B cell (primary cell): ENCODE data around the gene NUP42. TPM values are rescaled to one million over a fixed set of nuclear protein-coding genes. Genes with fewer than 3 reads are reported as not detected.

ENCODE experiments used
- ATAC-seq: fragments of 200-7000 bp; cut with Tn5 transposase; one replicate; pipeline ENCODE4 v1.10.0; 2021; ENCODE audit warnings: low read depth, mild to moderate bottlenecking, moderate number of reproducible peaks, moderate library complexity
- CTCF ChIA-PET: fragments of 350-600 bp; sonication (Branson Sonifier 250); formaldehyde crosslinking; loops from one replicate; lab custom pipeline; 2021; ENCODE audit warnings: antibody characterized with exemption, inconsistent platforms; lab: Charles Lee
- POLR2A ChIA-PET: fragments of 350-600 bp; sonication (Branson Sonifier 250); formaldehyde crosslinking; loops from one replicate; lab custom pipeline; 2021; ENCODE audit warnings: antibody characterized with exemption; lab: Charles Lee
- DNase-seq: peaks from one replicate; pipeline ENCODE4 v3.0.0; 2013
- H2AFZ ChIP-seq: 2 replicates; pipeline ENCODE4 v1.6.1; 2012; ENCODE audit warnings: mild to moderate bottlenecking, low read depth, low read length; ENCODE audit not compliant: insufficient read depth, poor library complexity, severe bottlenecking
- H3K27ac ChIP-seq, 2 donors: 1 replicate in 1 of 2; 2 replicates in 1 of 2; pipeline ENCODE4 v1.5.1; 2012 to 2013; ENCODE audit warnings: low read length in 2 of 2, mild to moderate bottlenecking in 2 of 2, moderate library complexity in 1 of 2
- H3K27me3 ChIP-seq, 4 experiments: fragments of 200-600 bp in 1 of 4; sonication (generic) in 1 of 4; replicated peaks in 1 of 4; 1 replicate in 2 of 4; 2 replicates in 2 of 4; pipeline versions ENCODE4 v1.6.1 to v1.7.0; 2013 to 2016; ENCODE audit warnings: low read length in 3 of 4, mild to moderate bottlenecking in 2 of 4, mixed read lengths in 1 of 4, moderate library complexity in 1 of 4; ENCODE audit not compliant: insufficient read depth in 4 of 4, control insufficient read depth in 3 of 4; ENCODE audit errors: control extremely low read depth in 1 of 4
- H3K36me3 ChIP-seq, 2 experiments: replicated peaks in 1 of 2; 1 replicate in 1 of 2; 2 replicates in 1 of 2; pipeline versions ENCODE4 v1.6.1 to v1.7.1; 2013; ENCODE audit warnings: low read length in 1 of 2; ENCODE audit not compliant: insufficient read depth in 2 of 2, control insufficient read depth in 1 of 2; ENCODE audit errors: control extremely low read depth in 1 of 2, extremely low read depth in 1 of 2
- H3K4me1 ChIP-seq, 2 donors: fragments of 200-600 bp in 1 of 2; sonication (generic) in 1 of 2; 1 replicate in 1 of 2; 2 replicates in 1 of 2; pipeline versions ENCODE4 v1.5.1 to v1.6.1; 2013 to 2017; ENCODE audit warnings: low read length in 2 of 2; ENCODE audit not compliant: control insufficient read depth in 2 of 2, insufficient read depth in 2 of 2
- H3K4me2 ChIP-seq: replicated peaks from 2 replicates; pipeline ENCODE3; 2012; ENCODE audit warnings: mild to moderate bottlenecking, low read depth, low read length; ENCODE audit not compliant: poor library complexity, severe bottlenecking
- H3K4me3 ChIP-seq, 5 experiments: fragments of 200-600 bp in 1 of 5; sonication (generic) in 1 of 5; 1 replicate in 3 of 5; 2 replicates in 2 of 5; pipeline versions ENCODE4 v1.5.1 to v1.7.0; 2011 to 2016; ENCODE audit warnings: low read length in 4 of 5, mild to moderate bottlenecking in 4 of 5, low read depth in 2 of 5, control low read depth in 1 of 5, moderate library complexity in 1 of 5; ENCODE audit not compliant: insufficient read depth in 1 of 5; ENCODE audit errors: control extremely low read depth in 1 of 5, extremely low read depth in 1 of 5
- H3K79me2 ChIP-seq: fragments of 200-600 bp; sonication (generic); one replicate; pipeline ENCODE4 v1.6.0; 2016; ENCODE audit warnings: low read length; ENCODE audit not compliant: control insufficient read depth, insufficient read depth
- H3K9ac ChIP-seq: fragments of 200-600 bp; sonication (generic); 2 replicates; pipeline ENCODE4 v1.6.1; 2017; ENCODE audit warnings: mild to moderate bottlenecking, low read length, moderate library complexity
- H3K9me3 ChIP-seq, 3 donors: one replicate each; pipeline versions ENCODE4 v1.6.1 to v1.7.1; 2013; ENCODE audit warnings: low read length in 2 of 3; ENCODE audit not compliant: control insufficient read depth in 2 of 3, insufficient read depth in 1 of 3; ENCODE audit errors: control extremely low read depth in 1 of 3
- H4K20me1 ChIP-seq: 2 replicates; pipeline ENCODE4 v1.6.0; 2012; ENCODE audit warnings: mild to moderate bottlenecking, low read length; ENCODE audit not compliant: insufficient read depth, control insufficient read depth, poor library complexity, severe bottlenecking
- H3K27ac Mint-ChIP-seq: one replicate; pipeline ENCODE4 v1.8.0; 2021; ENCODE audit warnings: mixed read lengths
- H3K27me3 Mint-ChIP-seq: one replicate; pipeline ENCODE4 v1.8.0; 2021; ENCODE audit warnings: mixed read lengths
- H3K4me1 Mint-ChIP-seq: one replicate; pipeline ENCODE4 v1.8.0; 2021; ENCODE audit warnings: mixed read lengths
- H3K4me3 Mint-ChIP-seq: one replicate; pipeline ENCODE4 v1.8.0; 2021; ENCODE audit warnings: mixed read lengths
- H3K9me3 Mint-ChIP-seq: one replicate; pipeline ENCODE4 v1.8.0; 2022; ENCODE audit warnings: mixed read lengths; ENCODE audit not compliant: insufficient read depth
- CTCF ChIP-seq: fragments of 200-600 bp; IDR thresholded peaks from one replicate; pipeline ENCODE4 v1.8.0; 2022; ENCODE audit warnings: antibody characterized with exemption, mild to moderate bottlenecking
- EZH2 ChIP-seq: IDR thresholded peaks from 2 replicates; pipeline ENCODE4 v1.6.1; 2012; ENCODE audit warnings: borderline replicate concordance, low read depth, mild to moderate bottlenecking, moderate library complexity, low read length; ENCODE audit not compliant: insufficient read depth, poor library complexity, severe bottlenecking
- WGBS: methylation state at CpG from one replicate; pipeline ENCODE4 v1.1.5; 2013; ENCODE audit warnings: missing lambda C conversion rate; ENCODE audit not compliant: insufficient coverage; 5-methylcytosine and 5-hydroxymethylcytosine counted together
- intact Hi-C: fragments of 100-400 bp; cut with micrococcal nuclease; formaldehyde crosslinking; loops from one replicate; pipeline ENCODE4 v1.10.0; 2022
- polyA plus RNA-seq: library from polyadenylated mRNA; depleted of rRNA; stranded (reverse); fragments of >200 nt; gene quantifications from 2 replicates; pipeline ENCODE4 v1.2.3, GENCODE V29; 2012
- total RNA-seq, 2 donors: library from RNA; stranded (reverse); fragments of 120-200 nt in 1 of 2; gene quantifications; 1 replicate in 1 of 2; 2 replicates in 1 of 2; pipeline versions ENCODE4 v1.2.3 to v1.2.4, GENCODE V29; 2013 to 2022

Gene NUP42
- total and polyA plus RNA-seq, 2 donors (not counting 1 experiment from before 2014, with no cell fraction given) = 38.1 to 49.2 TPM

GRCh38 chr7:23184291-23184690, 2.4 kb downstream of the NUP42 start:
- no peak for TF ChIP-seq EZH2
- TF ChIP-seq CTCF = no peak
- no peak overlapping the region for H3K27ac Mint-ChIP-seq
- Histone ChIP-seq H3K9ac (no peak overlapping the region), H3K27ac (no peak overlapping the region), H3K27me3 (no peaks in the 10 kb centered on the region), H3K4me3 (no peak overlapping the region), H3K4me1 (peaks cover 17 to 20% of the 10 kb centered on the region in 2 donors), H3K79me2 (peaks cover 53% of the 10 kb centered on the region), H3K36me3 (peaks cover 10 to 40% of the 10 kb centered on the region in 2 experiments), H2AFZ (no peak overlapping the region), H3K4me2 (peak overlapping the region; percentile 86), H4K20me1 (peaks cover 18% of the 10 kb centered on the region), H3K9me3 (no peaks in the 10 kb centered on the region)
- no peaks in the 10 kb centered on the region for H3K9me3 Mint-ChIP-seq
- no peak overlapping the region for H3K4me3 Mint-ChIP-seq
- intact Hi-C loops = loop anchor here (5.0 to 10.0 kb wide), 5 partner anchors 359 to 1757 kb away; partner anchors contain the start of genes FAM221A, SP4 and TOMM7
- ATAC-seq (no peak), DNase-seq (no peak)
- H3K4me1 Mint-ChIP-seq = peaks cover 37% of the 10 kb centered on the region
- ChIA-PET POLR2A (no interaction called here), CTCF (no interaction called here)
- no CpG with 5 or more reads among the region's 1 CpG for WGBS
- no peaks in the 10 kb centered on the region for H3K27me3 Mint-ChIP-seq

- no peak for TF ChIP-seq EZH2
- TF ChIP-seq CTCF = no peak
- DNase-seq (no peak), ATAC-seq (no peak)
- H3K79me2 ChIP-seq = peaks cover 54% of the 10 kb centered on the region
- H3K27me3 ChIP-seq = no peaks in the 10 kb centered on the region
- Mint-ChIP-seq H3K4me1 (peaks cover 37% of the 10 kb centered on the region), H3K9me3 (no peaks in the 10 kb centered on the region), H3K27me3 (no peaks in the 10 kb centered on the region), H3K4me3 (no peak overlapping the region), H3K27ac (no peak overlapping the region)
- peaks cover 10 to 42% of the 10 kb centered on the region in 2 experiments for H3K36me3 ChIP-seq
- no peak overlapping the region for H3K9ac ChIP-seq
- H3K9me3 ChIP-seq = no peaks in the 10 kb centered on the region
- intact Hi-C loops = loop anchor here (5.0 to 10.0 kb wide), 5 partner anchors 360 to 1758 kb away; partner anchors contain the start of genes FAM221A, SP4 and TOMM7
- ChIA-PET CTCF (no interaction called here), POLR2A (no interaction called here)
- H2AFZ ChIP-seq = no peak overlapping the region
- no CpG with 5 or more reads among the region's 4 CpGs for WGBS
- peaks cover 17 to 20% of the 10 kb centered on the region in 2 donors for H3K4me1 ChIP-seq
- H3K4me3 ChIP-seq = no peak overlapping the region
- peaks cover 21% of the 10 kb centered on the region for H4K20me1 ChIP-seq
- no peak overlapping the region for H3K4me2 ChIP-seq
- no peak overlapping the region for H3K27ac ChIP-seq
These were observed 3.0 kb downstream of the NUP42 start for GRCh38 chr7:23184709-23185359.
